A172 (cell line): ENCODE measurements around the gene CTCFL. TPM values are rescaled to one million over a fixed set of nuclear protein-coding genes. Genes with fewer than 3 reads are reported as not detected.

Experiments used
- total RNA-seq: library from RNA; depleted of rRNA; stranded (reverse); fragments of >200 nt; shearing (Covaris generic); gene quantifications from 2 replicates; pipeline ENCODE4 v1.2.3, GENCODE V29; 2014; rRNA removed

CTCFL gene
- total RNA-seq, 1 experiment from 2014 or later, result not detected

Other genes starting within 250 kb of the CTCFL start
- not detected in 2 replicates for gene SPO11, start 195.3 kb downstream of the CTCFL start, total RNA-seq
- 42.8 and 56.5 TPM in 2 replicates for gene RAE1, start 173.9 kb downstream of the CTCFL start, total RNA-seq
- 41.4 and 53.5 TPM in 2 replicates for gene RBM38, start 133.7 kb downstream of the CTCFL start, total RNA-seq
- not detected in 2 replicates for gene PCK1, start 36.0 kb upstream of the CTCFL start, total RNA-seq
- 0.14 TPM in 1 of 2 replicates, not detected in the other for gene ZBP1, start 95.3 kb upstream of the CTCFL start, total RNA-seq
- gene PMEPA1, start 184.9 kb upstream of the CTCFL start, total RNA-seq, result 10.5 and 12.3 TPM in 2 replicates